GM19035 (cell line): Measurements from ENCODE around the gene PARD6B.
"Not testable (repeated sequence)": the region's sequence is repeated elsewhere in the genome, so short reads cannot be mapped to it uniquely, and the experiment has no call there.

ENCODE experiments used
- ATAC-seq: cut with Tn5 transposase; IDR thresholded peaks from one replicate; pipeline ENCODE4 v1.9.1; 2021; ENCODE audit not compliant: unreplicated experiment

PARD6B gene, protein sequence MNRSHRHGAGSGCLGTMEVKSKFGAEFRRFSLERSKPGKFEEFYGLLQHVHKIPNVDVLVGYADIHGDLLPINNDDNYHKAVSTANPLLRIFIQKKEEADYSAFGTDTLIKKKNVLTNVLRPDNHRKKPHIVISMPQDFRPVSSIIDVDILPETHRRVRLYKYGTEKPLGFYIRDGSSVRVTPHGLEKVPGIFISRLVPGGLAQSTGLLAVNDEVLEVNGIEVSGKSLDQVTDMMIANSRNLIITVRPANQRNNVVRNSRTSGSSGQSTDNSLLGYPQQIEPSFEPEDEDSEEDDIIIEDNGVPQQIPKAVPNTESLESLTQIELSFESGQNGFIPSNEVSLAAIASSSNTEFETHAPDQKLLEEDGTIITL

GRCh38 chr20:50731055-50731929, at the start of gene PARD6B:
Gene PARD6B (plus strand): TSS chr20:50731580. CDS start chr20:50731787, 207 bp downstream.
- ATAC-seq = peak; percentile 91

- ATAC-seq = no peak
Measured at GRCh38 chr20:50682065-50682464, 49.3 kb upstream of the PARD6B start.

GRCh38 chr20:50682947-50683530, 48.3 kb upstream of the PARD6B start:
- no peak for ATAC-seq

GRCh38 chr20:50683570-50683969, 47.8 kb upstream of the PARD6B start:
- ATAC-seq = no peak

DNA sequence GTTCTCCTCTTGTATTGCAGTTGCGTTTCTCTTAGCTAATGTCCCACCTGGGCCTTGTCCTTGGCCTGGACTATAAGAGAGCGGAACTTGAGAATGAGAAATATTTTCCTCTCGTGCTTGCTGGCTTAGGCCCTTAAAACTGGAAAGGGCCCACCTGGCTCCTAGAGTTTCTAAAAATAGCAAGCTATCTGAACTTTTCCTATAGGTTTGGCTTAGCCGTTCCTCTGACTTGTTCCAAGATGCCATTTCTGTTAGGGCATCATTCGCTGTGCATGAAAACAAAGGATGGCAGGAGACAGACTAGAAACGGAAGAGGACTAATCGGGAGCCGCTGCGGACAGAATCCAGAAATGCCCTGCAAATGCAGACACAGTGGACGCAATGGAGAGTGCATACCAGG, 44.6 kb upstream of the PARD6B start:
- ATAC-seq = no peak

DNA sequence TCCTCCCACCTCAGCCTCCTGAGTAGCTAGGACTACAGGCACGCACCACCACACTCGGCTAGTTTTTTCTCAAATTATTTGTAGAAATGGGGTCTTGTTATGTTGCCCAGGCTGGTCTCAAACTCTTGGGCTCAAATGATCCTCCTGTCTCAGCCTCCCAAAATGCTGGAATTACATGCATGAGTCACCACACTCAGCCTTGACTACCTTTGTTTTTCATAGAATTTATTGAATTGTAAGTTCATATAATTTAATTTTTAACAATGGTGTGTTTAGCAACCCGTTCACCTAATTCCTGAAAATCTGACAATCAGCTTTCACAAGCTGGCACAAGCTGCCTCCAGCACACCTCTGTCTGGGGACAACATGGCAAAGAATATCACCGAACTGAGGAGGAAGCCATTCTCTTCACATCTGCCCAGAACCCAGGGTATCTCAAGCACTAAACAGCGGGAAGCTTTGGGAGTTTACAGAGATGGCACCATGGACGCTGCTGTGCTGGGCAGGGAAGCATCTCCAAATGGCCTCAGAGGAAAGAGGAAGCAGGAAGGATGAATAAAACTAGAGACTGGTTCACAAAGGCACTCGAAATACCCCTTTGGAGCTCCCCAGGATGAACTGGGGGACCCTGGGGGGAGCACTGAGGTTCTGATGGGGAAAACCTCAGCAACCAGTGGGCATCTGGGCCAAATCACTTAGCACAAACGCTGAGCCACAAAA, 43.0 kb upstream of the PARD6B start:
- ATAC-seq = no peak

GRCh38 chr20:50689864-50690649, 41.3 kb upstream of the PARD6B start:
- no peak for ATAC-seq

DNA sequence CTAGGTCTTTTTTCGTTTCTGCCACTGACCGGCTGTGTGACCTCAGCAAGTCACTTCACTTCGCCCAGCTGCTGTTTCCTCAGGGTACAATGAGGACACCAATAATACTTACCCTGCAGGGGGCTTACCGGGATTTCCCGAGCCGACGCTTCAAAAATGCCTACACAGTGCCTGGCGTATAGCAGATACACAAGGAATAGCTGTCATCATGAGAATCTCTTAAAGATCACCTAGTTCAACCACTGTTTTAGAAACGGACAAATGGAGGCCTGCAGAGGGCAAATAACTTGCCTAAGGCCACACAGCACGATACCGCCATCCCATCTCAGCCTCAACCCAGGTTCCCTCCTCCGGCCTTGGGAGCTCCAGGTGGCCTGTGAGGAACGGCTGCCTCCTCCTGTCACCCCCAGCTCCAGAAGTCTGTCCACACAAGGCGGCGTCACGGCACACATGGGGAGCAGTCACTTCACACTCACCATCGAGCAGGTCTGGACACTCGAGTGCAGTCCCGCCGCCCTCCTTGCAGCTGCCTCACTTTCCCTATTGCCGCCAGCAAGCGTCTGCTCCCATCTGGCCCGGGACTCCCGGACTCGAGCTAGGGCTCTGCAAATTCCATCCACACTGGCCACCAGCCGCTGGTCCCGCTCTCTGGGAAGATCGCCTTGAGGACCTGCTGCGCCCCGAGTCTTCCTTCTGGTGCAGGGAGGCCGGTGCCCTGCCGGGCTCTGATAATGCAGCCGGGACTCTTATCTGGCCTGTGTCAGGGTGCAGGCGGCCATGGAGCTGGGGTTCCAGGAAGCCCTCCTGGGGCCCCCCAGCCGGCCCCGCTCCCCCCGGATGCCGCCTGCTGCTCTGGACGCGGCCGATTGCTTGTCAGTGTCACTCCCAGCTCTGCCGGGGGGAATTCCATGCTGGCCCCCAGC, 40.5 kb upstream of the PARD6B start, which contains the start of gene RIPOR3:
TSS of gene RIPOR3 (minus strand) at position 893 of the 923 bp plus-strand sequence. CDS start at position 479, 414 bp downstream.
- ATAC-seq = no peak

GRCh38 chr20:50691573-50692551, 39.5 kb upstream of the PARD6B start:
- no peak for ATAC-seq

DNA sequence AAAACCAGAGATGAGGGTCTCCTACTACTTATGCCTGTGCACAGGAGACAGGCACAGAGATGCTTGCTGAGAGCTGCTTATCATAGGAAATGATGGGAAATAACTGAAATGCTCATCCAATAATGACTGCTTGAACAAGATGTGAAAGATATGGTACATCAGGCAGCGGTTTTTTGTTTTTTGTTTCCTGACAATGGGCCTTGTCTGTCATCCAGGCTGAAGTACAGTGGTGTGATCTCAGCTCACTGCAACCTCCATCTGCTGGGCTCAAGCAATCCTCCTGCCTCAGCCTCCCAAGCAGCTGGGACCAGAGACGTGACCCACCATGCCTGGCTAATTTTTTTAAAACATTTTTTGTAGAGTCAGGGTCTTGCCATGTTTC, 38.8 kb upstream of the PARD6B start:
- no peak for ATAC-seq

DNA sequence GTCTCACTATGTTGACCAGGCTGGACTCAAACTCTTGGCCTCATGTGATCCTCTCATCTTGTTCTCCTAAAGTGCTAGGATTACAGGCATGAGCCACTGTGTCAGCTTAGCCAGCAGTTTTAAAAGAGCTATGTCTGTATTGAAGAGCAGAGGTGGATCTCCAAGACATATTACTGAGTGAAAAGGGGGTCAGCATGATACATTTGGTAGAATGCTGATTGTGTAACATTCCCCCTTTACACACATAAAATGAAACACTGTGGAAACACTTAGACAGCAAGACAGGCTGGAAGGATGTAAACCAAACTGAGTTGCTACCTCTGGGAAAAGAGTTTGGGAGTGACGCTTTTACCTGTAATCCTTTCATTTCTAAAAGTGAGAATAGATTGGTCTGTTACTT, 38.4 kb upstream of the PARD6B start:
- no peak for ATAC-seq

GRCh38 chr20:50694379-50695134, 36.8 kb upstream of the PARD6B start:
- no peak for ATAC-seq

DNA sequence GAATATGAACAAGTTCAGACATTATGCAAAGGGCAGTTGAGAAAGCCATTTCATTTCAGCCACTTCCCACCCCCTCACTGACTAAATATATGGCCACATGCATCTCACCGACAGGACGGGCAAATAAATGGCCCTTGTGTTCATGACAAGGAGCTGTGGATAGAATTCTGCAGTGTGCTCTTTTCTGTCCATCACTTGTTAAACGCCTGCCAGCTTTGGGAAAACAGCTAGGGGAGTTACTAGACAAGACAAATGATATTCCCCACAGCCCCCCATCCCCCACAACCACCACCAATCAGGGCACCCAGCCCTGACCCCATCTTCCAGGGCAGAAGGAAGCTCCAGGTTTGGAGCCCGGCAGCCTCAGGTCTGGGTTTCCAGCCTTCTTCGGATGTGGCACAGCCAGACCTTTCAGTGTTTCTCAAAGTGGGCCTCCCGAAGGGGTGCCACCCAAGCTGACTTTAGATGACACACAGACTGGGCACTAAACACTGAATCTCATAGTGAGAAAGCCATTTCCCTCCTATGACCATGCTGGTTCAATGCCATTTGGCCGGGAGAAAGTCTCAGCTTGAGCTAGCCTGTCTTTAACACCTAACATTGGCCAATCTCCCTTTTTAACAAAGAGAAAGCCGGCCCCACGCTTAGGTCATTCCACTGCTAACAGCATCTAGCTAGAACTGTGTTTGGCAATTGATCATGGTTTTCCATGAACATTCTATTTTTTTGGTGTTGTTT, 36.1 kb upstream of the PARD6B start:
- ATAC-seq = no peak

GRCh38 chr20:50698255-50698654, 33.1 kb upstream of the PARD6B start:
- ATAC-seq = not testable (repeated sequence)

DNA sequence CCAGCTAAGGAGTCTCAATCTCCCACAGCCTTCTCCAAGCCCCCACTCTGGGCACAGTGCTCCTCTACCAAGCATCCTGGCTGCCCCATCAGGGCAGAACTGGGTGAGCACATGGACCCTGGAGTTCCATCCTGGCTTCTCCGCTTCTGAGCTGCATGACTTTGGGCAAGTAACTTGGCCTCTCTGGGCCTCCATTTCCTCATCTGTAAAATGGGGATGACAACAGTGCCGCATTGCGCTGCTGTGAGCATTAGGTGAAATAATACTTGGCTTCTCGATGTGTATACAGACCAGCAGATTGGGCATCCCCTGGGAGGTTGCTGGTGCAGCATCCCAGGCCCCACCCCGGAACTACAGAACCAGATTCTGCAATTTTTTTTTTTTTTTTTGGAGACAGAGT, 31.7 kb upstream of the PARD6B start:
- no peak for ATAC-seq
